ENCODE results near the gene IFNA5.

The IFNA5 gene

GRCh38 chr9:21305213-21305612 lies at the start of gene IFNA5:
Gene IFNA5, minus strand, starts transcription at chr9:21305313. Its CDS starts 57 bp downstream, at chr9:21305256.
- no peak for DNase-seq (ENCODE audit: low read depth)

- DNase-seq (ENCODE audit: low read depth) = no peak
These were observed 45.7 kb upstream of the IFNA5 start, which contains the start of gene IFNA6 for GRCh38 chr9:21350787-21351186. Gene IFNA6, minus strand, starts transcription at chr9:21350887. Its CDS starts 0 bp downstream, at chr9:21350887.

GRCh38 chr9:21348430-21348970 lies 43.4 kb upstream of the IFNA5 start:
- DNase-seq (ENCODE audit: low read depth) = no peak

DNA sequence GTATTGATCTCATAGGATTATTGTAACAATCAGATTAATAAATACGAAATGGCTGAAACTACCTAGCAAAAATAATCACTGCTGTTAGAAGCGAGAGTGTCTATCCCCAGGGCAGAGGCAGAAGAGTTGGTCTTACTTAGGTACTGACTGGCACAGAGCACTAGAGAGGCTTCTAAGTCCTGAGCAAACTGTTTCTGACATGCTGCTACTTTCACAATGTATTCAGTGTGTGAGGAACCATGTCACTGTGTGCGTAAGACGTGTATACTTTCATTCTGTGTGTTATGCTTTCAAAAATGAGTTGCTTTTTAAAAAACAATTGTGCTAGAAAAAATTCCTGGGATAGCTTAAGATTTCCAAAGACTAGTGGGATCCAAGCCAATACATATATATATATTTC lies 35.6 kb upstream of the IFNA5 start:
- no peak for DNase-seq (ENCODE audit: low read depth)

DNA sequence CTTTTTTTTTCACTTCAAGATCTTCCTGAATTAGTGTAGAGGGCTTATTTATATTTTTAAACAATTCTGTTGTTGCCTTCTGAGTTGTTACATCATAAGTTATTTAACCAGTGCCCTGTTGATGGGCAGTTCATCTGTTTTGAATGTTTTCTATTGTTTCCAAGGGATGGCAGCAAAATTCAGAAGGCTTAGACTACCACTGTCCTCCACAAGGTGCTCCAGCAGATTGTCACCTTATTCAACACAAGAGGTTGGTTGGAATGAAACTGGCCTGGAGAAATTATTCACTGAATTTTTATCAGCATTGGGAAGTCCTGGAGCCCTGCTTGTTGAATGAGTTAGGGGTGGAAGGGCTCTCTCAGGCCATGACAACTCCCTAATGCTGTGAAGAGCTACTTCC lies 31.3 kb upstream of the IFNA5 start:
- no peak for DNase-seq (ENCODE audit: low read depth)

DNA sequence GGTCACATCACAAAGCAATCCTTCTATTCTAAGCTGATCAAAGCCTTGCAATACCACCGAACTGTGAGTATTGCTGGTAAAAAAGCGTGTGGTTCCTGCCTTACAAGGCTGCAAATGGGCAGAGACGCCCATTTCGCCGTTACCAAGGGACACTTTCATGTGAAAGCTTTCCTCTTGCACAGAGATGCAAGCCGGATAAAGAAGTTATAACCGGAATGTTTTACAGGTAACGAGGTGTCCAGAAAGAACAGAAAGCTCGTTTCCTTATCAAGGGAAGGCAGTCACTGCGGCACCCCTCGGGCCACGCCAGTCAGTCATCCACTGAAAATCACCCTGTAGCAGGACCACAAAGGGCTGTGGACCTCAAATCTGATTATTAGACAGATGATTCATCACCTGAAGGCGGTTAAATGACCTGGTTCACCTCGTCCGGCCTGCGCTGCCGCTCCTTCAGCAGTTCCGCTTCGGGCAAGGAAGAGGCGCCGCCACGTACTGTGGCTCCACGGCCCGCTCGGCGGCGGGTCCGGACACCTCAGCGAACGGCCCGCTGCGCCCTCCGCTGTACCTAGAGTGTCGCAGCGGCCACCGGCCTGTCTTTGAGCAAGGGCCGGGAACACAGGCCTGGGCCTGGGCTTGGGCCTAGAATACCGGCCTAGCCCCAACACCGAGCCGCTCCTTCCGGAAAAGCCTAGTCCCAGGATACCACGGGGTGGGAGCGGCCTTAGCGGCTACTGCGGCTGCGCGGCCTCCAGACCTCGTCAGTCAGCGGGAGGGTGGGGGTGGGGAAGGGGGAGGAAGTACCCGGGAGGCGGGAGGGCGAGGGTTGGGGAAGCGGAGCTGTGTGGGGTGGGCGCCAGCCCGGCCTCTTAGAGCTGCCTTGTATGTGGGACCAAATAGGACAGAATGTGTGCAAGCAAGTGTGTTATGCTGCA lies 29.9 kb upstream of the IFNA5 start, which contains the start of gene KLHL9:
Gene KLHL9, minus strand, starts transcription at position 704 of the 932 bp plus-strand sequence. Its CDS starts 545 bp downstream, at position 159.
- DNase-seq (ENCODE audit: low read depth) = peak; percentile 89

- no peak for DNase-seq (ENCODE audit: low read depth)
These were observed 28.1 kb upstream of the IFNA5 start for GRCh38 chr9:21333226-21333625.

DNA sequence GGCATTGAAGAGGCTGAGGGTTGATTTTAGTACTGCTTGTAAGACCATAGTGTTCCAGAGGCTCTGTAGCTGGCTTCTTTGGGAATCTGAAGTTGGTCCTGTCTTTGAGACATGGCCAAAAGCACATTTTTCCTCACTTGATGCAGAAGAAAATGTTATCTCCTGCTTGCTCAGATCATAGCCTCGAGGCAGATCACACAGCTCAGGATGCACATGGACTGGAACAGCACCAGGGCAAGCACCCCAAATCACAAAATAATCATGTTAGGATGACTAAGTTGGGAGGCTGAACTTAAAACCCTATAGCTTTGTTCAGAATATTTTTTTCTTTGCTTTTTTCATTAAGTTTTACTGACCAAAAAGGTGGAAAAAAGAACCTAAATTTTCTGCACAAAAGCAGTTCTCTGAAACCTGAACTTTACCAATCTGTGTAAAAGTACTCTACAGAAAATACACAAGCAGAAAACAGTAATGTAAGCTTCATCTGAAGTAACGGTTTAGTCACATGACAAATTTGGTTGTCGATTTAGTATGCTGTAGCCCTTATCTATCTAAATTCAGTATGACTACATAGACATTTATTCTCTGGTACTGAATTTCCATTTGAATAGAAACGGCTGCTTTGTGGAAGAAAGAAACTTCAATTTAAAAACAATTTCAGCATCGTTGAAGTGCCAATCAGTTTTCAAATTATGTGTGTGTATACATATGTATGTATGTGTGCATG lies 26.7 kb upstream of the IFNA5 start:
- DNase-seq (ENCODE audit: low read depth) = no peak

- peak; percentile 46 for DNase-seq (ENCODE audit: low read depth)
These were observed 21.5 kb upstream of the IFNA5 start for GRCh38 chr9:21326526-21327139.

DNA sequence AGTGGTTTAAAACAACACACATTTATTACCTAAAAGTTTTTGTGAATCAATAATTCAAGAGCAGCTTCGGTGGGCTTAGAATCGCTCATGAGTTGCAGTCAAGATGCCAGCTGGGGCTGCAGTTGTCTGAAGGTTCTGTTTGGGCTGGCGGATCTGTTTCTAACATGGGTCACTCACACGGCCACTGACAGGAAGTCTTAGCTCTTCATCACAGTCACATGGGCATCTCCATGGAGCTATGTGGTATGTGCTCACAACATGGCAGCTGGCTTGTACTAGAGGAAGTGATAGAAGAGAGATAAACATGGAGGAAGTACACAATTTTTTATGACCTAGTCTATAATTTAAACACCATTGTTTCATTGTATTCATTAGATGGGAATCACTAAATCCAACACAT lies 18.9 kb upstream of the IFNA5 start:
- DNase-seq (ENCODE audit: low read depth) = no peak

GRCh38 chr9:21322911-21323461 lies 17.9 kb upstream of the IFNA5 start:
- DNase-seq (ENCODE audit: low read depth) = peak; percentile 15

GRCh38 chr9:21320465-21320864 lies 15.4 kb upstream of the IFNA5 start:
- no peak for DNase-seq (ENCODE audit: low read depth)

- DNase-seq (ENCODE audit: low read depth) = peak; percentile 47
These were observed 13.1 kb upstream of the IFNA5 start for GRCh38 chr9:21317956-21318923.

DNA sequence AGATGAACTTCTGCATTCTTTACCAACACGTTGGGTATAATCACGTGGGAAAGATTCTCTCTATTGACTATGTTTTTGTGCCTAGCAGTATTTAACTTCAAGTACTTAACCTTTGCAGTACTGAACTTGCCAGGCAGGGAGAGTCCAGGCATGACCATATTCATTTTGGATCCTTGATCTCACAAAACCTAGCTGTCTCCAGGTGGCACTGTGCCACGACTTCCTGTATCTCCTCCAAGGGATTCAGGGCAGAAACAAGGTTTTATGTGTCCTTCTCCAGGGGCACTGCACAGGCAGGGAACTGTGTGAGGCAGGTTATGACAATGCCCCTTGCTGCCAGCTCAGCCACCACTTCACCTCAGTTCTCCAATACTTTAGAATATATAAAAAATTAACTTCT lies 11.7 kb upstream of the IFNA5 start:
- DNase-seq (ENCODE audit: low read depth) = no peak

DNA sequence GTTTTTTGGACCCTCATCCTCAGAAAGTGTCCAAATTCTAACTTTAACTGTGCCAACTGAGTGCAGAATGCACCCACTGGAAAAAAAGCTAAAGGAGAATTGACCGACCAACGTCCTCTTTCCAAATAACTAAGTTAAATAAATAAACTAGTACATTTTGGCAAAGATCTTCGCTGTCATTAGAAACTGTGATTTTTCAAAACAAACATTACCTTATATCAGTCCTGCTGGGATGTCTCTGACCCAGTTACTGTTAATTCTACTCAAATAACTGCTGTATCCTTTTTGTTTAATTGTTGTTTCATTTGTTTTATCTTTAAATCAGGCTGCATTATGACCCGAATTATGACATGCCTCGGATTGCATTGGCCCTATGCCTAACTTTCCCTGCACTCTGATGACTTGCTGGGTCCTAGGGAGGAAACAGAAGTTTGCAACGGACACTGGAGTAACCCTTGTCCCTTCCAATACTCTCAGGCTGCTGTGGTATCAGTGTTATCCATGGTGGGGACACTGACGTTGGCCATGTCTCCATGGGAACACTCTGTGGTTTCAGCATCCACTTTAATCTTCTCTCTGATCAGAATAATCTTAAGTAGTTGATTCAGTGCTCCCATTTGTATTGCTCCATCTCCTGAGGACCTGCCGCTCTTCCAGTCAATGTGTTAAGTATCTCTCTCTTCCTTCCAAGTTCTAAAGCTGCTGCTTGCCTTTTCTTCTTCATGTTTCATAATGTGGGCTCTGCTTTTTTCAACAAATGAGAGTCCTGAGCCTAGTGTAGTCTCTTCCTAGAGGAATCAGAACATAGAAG lies 11.1 kb upstream of the IFNA5 start:
- no peak for DNase-seq (ENCODE audit: low read depth)

- DNase-seq (ENCODE audit: low read depth) = no peak
These were observed 9.0 kb upstream of the IFNA5 start for GRCh38 chr9:21314152-21314551.

- no peak for DNase-seq (ENCODE audit: low read depth)
These were observed 6.8 kb upstream of the IFNA5 start for GRCh38 chr9:21311889-21312288.

- DNase-seq (ENCODE audit: low read depth) = no peak
These were observed 9.1 kb downstream of the IFNA5 start for GRCh38 chr9:21295992-21296391.

GRCh38 chr9:21294904-21295538 lies 10.1 kb downstream of the IFNA5 start:
- DNase-seq (ENCODE audit: low read depth) = no peak

Measured in amniotic epithelial cell (primary cell).